ENCODE measurements around the gene ZFP36L2. TPM values are rescaled to one million over a fixed set of nuclear protein-coding genes. Genes with fewer than 3 reads are reported as not detected.

ZFP36L2 gene
- total RNA-seq, 1 experiment from 2014 or later = 34.3 TPM

- Histone ChIP-seq H3K9me3 (ENCODE audit: insufficient read depth, low read depth) (no peaks in the 10 kb centered on the region), H2AFZ (no peak overlapping the region), H4K20me1 (ENCODE audit: insufficient read depth) (no peaks in the 10 kb centered on the region), H3K27ac (no peak overlapping the region), H3K4me1 (replicated peaks; ENCODE audit: insufficient read depth) (0 out of 2 replicates have a peak, but pooled peaks cover 4% of the 10 kb centered on the region), H3K27me3 (ENCODE audit: insufficient read depth, low read depth) (no peaks in the 10 kb centered on the region), H3K4me2 (no peak overlapping the region), H3K36me3 (ENCODE audit: low read depth) (no peaks in the 10 kb centered on the region), H3K79me2 (ENCODE audit: low read depth) (no peaks in the 10 kb centered on the region), H3K9me2 (ENCODE audit: insufficient read depth) (no peaks in the 10 kb centered on the region), H3K4me3 (no peak overlapping the region), H3F3A (ENCODE audit: insufficient read depth, low read depth) (no peaks in the 10 kb centered on the region)
- DNase-seq = no peak
- TF ChIP-seq CTCF (conservative IDR thresholded peaks at IDR 0.05) (no peak), EZH2 (IDR thresholded peaks at IDR 0.05; ENCODE audit: low read depth) (no peak)
- BruUV-seq (replicated peaks) = no TSS peak
- intact Hi-C loops (cut with micrococcal nuclease; ENCODE audit: unreplicated experiment) = no loop called here
- ChIA-PET POLR2A (ENCODE audit: unreplicated experiment) (no interaction called here), CTCF (no interaction called here)
Measured at GRCh38 chr2:43267381-43267780, 41.0 kb upstream of the ZFP36L2 start.

GRCh38 chr2:43266711-43267111 is 40.3 kb upstream of the ZFP36L2 start:
- intact Hi-C loops (cut with micrococcal nuclease; ENCODE audit: unreplicated experiment) = no loop called here
- no peaks in the 10 kb centered on the region for H4K20me1 ChIP-seq (ENCODE audit: insufficient read depth)
- BruUV-seq (replicated peaks) = no TSS peak
- 0 out of 2 replicates have a peak, but pooled peaks cover 4% of the 10 kb centered on the region for H3K4me1 ChIP-seq (replicated peaks; ENCODE audit: insufficient read depth)
- no peaks in the 10 kb centered on the region for H3K9me2 ChIP-seq (ENCODE audit: insufficient read depth)
- H3K27me3 ChIP-seq (ENCODE audit: insufficient read depth, low read depth) = no peaks in the 10 kb centered on the region
- H3K4me2 ChIP-seq = no peak overlapping the region
- no peak overlapping the region for H2AFZ ChIP-seq
- DNase-seq = peak in 1 of 2 experiments; percentile 39
- TF ChIP-seq EZH2 (IDR thresholded peaks at IDR 0.05; ENCODE audit: low read depth) = no peak
- no peak for TF ChIP-seq CTCF (conservative IDR thresholded peaks at IDR 0.05)
- no peak overlapping the region for H3K27ac ChIP-seq
- no peaks in the 10 kb centered on the region for H3K9me3 ChIP-seq (ENCODE audit: insufficient read depth, low read depth)
- no peak overlapping the region for H3K4me3 ChIP-seq
- no peaks in the 10 kb centered on the region for H3K36me3 ChIP-seq (ENCODE audit: low read depth)
- ChIA-PET CTCF (no interaction called here), POLR2A (ENCODE audit: unreplicated experiment) (no interaction called here)
- H3K79me2 ChIP-seq (ENCODE audit: low read depth) = no peaks in the 10 kb centered on the region
- no peaks in the 10 kb centered on the region for H3F3A ChIP-seq (ENCODE audit: insufficient read depth, low read depth)

DNA sequence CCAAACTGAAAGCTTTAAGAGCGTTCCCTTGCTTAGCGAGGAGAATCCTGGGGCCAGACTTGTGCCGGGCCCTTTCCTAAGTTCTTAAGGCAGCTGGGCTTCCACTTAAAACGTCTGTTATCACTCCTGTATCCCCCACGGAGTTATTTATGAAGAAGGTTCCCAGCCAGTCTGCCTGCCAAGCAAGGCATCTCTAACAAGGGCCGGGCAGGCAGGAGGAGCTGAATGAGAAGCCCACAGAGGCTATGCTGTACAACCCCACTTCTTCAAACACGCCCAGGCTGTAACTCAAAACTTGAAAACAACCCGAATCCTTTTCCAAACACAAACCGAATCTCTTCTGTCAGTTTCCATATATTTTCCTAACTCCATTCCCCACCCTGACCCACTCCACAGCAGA is 39.0 kb upstream of the ZFP36L2 start:
- CTCF ChIA-PET = no interaction called here
- DNase-seq = no peak
- no peak overlapping the region for H3K27ac ChIP-seq
- H3K27me3 ChIP-seq (ENCODE audit: insufficient read depth, low read depth) = no peaks in the 10 kb centered on the region
- no peaks in the 10 kb centered on the region for H3K9me2 ChIP-seq (ENCODE audit: insufficient read depth)
- POLR2A ChIA-PET (ENCODE audit: unreplicated experiment) = no interaction called here
- H3K4me3 ChIP-seq = no peak overlapping the region
- no peaks in the 10 kb centered on the region for H4K20me1 ChIP-seq (ENCODE audit: insufficient read depth)
- intact Hi-C loops (cut with micrococcal nuclease; ENCODE audit: unreplicated experiment) = no loop called here
- H3K9me3 ChIP-seq (ENCODE audit: insufficient read depth, low read depth) = no peaks in the 10 kb centered on the region
- TF ChIP-seq CTCF (conservative IDR thresholded peaks at IDR 0.05) (no peak), EZH2 (IDR thresholded peaks at IDR 0.05; ENCODE audit: low read depth) (no peak)
- H3K4me2 ChIP-seq = no peak overlapping the region
- H3F3A ChIP-seq (ENCODE audit: insufficient read depth, low read depth) = no peaks in the 10 kb centered on the region
- no TSS peak for BruUV-seq (replicated peaks)
- no peaks in the 10 kb centered on the region for H3K79me2 ChIP-seq (ENCODE audit: low read depth)
- no peak overlapping the region for H2AFZ ChIP-seq
- no peaks in the 10 kb centered on the region for H3K36me3 ChIP-seq (ENCODE audit: low read depth)
- H3K4me1 ChIP-seq (replicated peaks; ENCODE audit: insufficient read depth) = 0 out of 2 replicates have a peak, but pooled peaks cover 4% of the 10 kb centered on the region
